Osteocyte (in vitro differentiated cells): ENCODE data around the gene CNTN1. TPM values are rescaled to one million over a fixed set of nuclear protein-coding genes. Genes with fewer than 3 reads are reported as not detected.

Experiments used
- DNase-seq: peaks from one replicate; pipeline ENCODE4 v3.0.0; 2021; ENCODE audit warnings: mixed read lengths; ENCODE audit not compliant: unreplicated experiment; ENCODE audit errors: extremely low spot score
- H3K27ac Mint-ChIP-seq: one replicate; pipeline ENCODE4 v1.8.0; 2021; ENCODE audit warnings: mild to moderate bottlenecking, mixed read lengths; ENCODE audit not compliant: unreplicated experiment
- H3K27me3 Mint-ChIP-seq: one replicate; pipeline ENCODE4 v1.8.0; 2021; ENCODE audit warnings: mixed read lengths; ENCODE audit not compliant: unreplicated experiment
- H3K36me3 Mint-ChIP-seq: one replicate; pipeline ENCODE4 v1.8.0; 2021; ENCODE audit warnings: mixed read lengths; ENCODE audit not compliant: unreplicated experiment
- H3K4me1 Mint-ChIP-seq: one replicate; pipeline ENCODE4 v1.8.0; 2021; ENCODE audit warnings: mixed read lengths; ENCODE audit not compliant: unreplicated experiment
- H3K4me3 Mint-ChIP-seq: one replicate; pipeline ENCODE4 v1.8.0; 2021; ENCODE audit warnings: mild to moderate bottlenecking, moderate library complexity, mixed read lengths; ENCODE audit not compliant: unreplicated experiment
- H3K9me3 Mint-ChIP-seq: one replicate; pipeline ENCODE4 v1.8.0; 2021; ENCODE audit warnings: mixed read lengths; ENCODE audit not compliant: unreplicated experiment
- total RNA-seq: library from RNA; stranded (reverse); gene quantifications from 2 replicates; pipeline ENCODE4 v1.2.1, GENCODE V29; 2021
- TF ChIP-seq, protein P1 (sequence below): fragments of 200-600 bp; sonication (generic); IDR thresholded peaks from 2 replicates; pipeline ENCODE4 v1.5.0; 2021; ENCODE audit warnings: antibody characterized with exemption, mild to moderate bottlenecking, moderate library complexity

Gene CNTN1
- total RNA-seq, 1 donor from 2014 or later, result 1.8 TPM

DNA sequence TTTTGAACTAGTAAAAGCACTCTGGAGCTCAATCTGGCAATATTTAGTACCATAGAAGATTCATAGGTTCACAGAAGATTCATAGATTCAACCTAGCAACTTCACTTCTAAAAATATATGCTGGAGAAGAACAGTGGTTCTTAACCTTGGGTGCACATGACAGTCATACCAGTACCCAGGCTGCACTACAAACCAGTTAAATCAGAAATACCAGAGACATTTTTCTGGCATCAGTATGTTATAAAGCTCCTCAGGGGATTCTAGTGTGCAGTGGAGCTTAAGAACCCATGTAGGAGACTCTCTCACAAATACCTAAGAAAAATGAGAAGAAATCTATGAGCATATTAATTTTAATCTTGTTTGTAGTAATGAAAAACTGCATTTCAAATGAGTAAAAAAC is 46.6 kb downstream of the CNTN1 start:
- Mint-ChIP-seq H3K9me3 (peaks cover 4% of the 10 kb centered on the region), H3K4me3 (no peak overlapping the region), H3K27ac (no peak overlapping the region), H3K4me1 (no peaks in the 10 kb centered on the region), H3K27me3 (peaks cover 5% of the 10 kb centered on the region), H3K36me3 (no peaks in the 10 kb centered on the region)
- no peak for DNase-seq
- TF ChIP-seq, protein P1, sequence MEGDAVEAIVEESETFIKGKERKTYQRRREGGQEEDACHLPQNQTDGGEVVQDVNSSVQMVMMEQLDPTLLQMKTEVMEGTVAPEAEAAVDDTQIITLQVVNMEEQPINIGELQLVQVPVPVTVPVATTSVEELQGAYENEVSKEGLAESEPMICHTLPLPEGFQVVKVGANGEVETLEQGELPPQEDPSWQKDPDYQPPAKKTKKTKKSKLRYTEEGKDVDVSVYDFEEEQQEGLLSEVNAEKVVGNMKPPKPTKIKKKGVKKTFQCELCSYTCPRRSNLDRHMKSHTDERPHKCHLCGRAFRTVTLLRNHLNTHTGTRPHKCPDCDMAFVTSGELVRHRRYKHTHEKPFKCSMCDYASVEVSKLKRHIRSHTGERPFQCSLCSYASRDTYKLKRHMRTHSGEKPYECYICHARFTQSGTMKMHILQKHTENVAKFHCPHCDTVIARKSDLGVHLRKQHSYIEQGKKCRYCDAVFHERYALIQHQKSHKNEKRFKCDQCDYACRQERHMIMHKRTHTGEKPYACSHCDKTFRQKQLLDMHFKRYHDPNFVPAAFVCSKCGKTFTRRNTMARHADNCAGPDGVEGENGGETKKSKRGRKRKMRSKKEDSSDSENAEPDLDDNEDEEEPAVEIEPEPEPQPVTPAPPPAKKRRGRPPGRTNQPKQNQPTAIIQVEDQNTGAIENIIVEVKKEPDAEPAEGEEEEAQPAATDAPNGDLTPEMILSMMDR, result no peak

DNA sequence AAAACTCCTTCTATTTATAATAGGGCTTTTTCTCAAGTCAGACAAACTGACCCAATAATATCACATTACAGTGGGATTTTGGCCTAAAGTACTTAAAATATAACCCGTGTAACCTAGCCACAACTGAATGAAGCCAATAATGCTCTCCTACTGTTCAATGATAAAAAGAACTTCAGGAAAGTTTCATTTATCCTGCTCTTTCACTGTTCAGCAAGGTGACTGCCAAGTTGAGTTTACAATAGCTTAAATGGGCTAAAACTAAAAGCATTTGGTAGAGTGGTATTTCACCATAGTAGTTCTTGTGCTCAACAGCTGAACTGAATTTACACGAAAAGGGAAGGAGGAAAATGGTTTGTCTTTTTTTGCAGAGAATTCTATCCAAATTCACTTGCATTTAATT is 49.8 kb downstream of the CNTN1 start:
- H3K36me3 Mint-ChIP-seq, result no peaks in the 10 kb centered on the region
- no peaks in the 10 kb centered on the region for H3K4me1 Mint-ChIP-seq

DNA sequence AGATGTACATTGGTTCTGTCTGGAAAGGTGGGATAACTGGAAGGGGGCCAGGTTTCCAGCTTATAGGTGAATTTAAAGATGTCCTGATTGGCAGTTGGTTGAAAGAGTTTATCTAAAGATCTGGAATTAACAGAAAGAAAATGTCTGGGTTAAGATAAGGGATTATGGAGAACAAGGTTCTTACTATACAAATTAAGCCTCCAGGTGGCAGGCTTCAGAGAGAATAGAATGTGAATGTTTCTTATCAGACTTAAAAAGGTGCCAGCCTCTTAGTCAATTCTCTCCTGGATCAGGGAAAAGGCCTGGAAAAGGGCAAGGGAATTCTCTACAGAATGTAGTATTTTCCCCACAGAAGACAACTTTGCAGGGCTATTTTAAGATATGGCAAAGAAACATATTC is 53.1 kb downstream of the CNTN1 start:
- no peaks in the 10 kb centered on the region for H3K36me3 Mint-ChIP-seq
- H3K9me3 Mint-ChIP-seq, result peaks cover 4% of the 10 kb centered on the region
- DNase-seq, result no peak
- H3K4me1 Mint-ChIP-seq, result no peaks in the 10 kb centered on the region
- H3K27ac Mint-ChIP-seq, result no peak overlapping the region
- peaks cover 3% of the 10 kb centered on the region for H3K27me3 Mint-ChIP-seq
- TF ChIP-seq, protein P1, result no peak
- no peak overlapping the region for H3K4me3 Mint-ChIP-seq

More for the DNA sequence above, 49.8 kb downstream of the CNTN1 start:
- H3K4me3 Mint-ChIP-seq, result no peak overlapping the region
- TF ChIP-seq, protein P1, result no peak
- no peak for DNase-seq
- no peak overlapping the region for H3K27ac Mint-ChIP-seq
- H3K9me3 Mint-ChIP-seq, result peaks cover 4% of the 10 kb centered on the region
- H3K27me3 Mint-ChIP-seq, result no peaks in the 10 kb centered on the region

DNA sequence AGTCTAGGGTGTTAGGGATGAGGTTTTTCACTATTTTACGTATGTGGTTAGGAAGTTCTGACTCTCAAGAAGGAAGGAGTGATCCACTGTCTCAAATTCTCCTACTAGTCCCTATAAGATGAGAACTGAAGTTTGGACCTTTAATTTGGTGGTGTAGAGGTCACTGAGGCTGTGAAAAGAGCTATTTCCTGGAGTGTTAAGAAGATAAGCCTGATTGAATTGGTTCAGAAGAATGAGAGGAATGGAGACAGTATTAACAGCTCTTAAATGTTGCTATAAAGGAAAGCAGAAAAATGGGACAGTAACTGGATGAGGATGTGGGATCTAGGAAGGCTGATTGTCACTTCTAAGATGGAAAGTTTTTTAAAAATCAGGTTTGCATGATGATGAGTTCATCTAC is 57.6 kb downstream of the CNTN1 start:
- no peaks in the 10 kb centered on the region for H3K4me1 Mint-ChIP-seq
- no peak overlapping the region for H3K27ac Mint-ChIP-seq
- DNase-seq, result no peak
- H3K27me3 Mint-ChIP-seq, result peaks cover 3% of the 10 kb centered on the region
- no peak overlapping the region for H3K4me3 Mint-ChIP-seq
- H3K9me3 Mint-ChIP-seq, result no peaks in the 10 kb centered on the region
- TF ChIP-seq, protein P1, result no peak
- H3K36me3 Mint-ChIP-seq, result no peaks in the 10 kb centered on the region

DNA sequence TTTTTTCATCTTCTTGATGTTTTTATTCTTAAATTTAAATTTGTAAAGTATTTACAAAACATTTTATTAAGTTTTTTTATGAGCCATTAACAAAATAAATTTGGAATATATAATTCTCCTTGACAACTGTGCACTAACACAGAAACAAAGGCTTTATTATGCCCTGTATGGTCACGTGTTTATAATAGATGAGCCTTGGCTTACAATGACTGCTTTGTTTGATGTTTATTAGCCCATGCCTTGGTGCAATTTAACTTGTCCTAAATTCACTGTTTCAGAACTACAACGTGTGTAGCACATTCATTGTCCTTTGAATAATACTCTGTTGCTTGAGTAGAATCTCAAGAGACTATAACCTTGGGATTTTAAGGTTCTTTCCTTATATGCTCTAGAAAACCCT is 59.8 kb downstream of the CNTN1 start:
- H3K27me3 Mint-ChIP-seq, result peaks cover 3% of the 10 kb centered on the region
- no peaks in the 10 kb centered on the region for H3K36me3 Mint-ChIP-seq
- H3K27ac Mint-ChIP-seq, result no peak overlapping the region
- TF ChIP-seq, protein P1, result no peak
- no peak overlapping the region for H3K4me3 Mint-ChIP-seq
- H3K9me3 Mint-ChIP-seq, result no peaks in the 10 kb centered on the region
- H3K4me1 Mint-ChIP-seq, result no peaks in the 10 kb centered on the region
- DNase-seq, result no peak
